GM18870 (cell line): ENCODE data around the gene PCDH12.

Experiments used
- ATAC-seq: cut with Tn5 transposase; IDR thresholded peaks from one replicate; pipeline ENCODE4 v1.9.1; 2021; ENCODE audit warnings: moderate library complexity; ENCODE audit not compliant: unreplicated experiment

The PCDH12 gene

DNA sequence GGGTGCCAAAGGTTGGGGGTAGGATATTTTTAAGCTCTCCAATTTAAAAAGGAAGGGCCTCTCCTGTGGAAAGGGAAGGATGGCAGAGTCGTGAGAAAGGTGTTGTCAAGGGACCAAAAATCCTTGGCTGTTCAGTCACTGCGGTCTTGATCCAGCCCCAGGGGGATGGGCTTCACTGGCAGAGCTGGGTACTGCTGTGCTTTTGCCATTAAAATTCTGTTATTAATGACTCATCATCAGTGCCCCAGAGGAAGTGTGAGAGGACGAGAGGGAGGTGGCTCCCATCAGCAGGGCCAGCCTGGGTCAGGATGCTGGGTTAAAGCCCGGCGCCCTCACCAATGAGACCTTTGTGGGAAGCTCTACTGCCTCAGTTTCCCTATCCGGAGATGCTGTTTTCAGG, 16.7 kb downstream of the PCDH12 start:
- ATAC-seq: no peak

DNA sequence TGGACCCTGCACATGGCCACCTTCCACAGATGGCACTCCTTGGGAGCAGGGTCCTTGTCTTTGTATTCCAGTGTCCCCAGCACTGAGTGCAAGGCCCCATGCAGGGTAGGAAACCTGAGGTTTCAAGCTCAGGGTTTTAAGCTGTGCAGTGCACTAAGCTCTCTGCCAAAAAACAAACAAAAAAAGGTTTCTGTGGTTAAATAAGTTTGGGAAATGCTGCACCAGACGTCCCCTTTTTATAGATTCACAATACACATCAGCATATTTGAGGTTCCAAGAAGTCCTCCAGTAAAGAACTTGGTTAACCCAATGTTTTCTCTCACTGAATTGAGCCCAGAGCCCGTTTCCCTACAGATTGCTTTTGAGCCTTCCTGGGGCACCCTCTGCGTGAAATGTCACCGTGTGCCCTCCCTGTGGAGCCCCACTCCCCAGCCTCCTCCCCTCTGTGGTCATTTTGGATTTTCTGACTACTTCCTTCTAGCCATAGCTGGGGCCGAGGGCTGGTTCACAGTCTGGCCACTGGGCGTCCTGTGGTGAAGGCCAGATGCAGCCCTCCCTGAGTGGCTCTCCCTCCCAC, 17.2 kb downstream of the PCDH12 start:
- no peak for ATAC-seq

DNA sequence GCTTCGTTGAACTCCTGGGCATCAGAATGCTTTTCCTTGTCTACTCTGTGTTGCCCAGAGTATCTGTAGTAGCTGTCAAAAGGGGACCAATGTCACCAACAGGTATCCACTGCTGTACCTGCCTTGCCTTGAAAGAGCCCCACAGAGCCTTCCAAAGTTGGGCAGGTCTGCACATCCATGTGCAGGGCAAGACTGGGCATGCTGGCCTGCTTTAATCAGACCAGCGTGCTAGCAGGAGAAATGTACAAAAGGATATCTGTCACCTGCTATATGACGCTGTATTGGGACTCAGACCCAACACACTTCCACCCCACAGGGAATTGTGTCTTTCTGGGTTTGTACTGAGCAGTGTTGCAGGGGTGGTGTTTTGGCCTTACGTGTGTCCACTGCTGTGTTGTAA, 22.5 kb downstream of the PCDH12 start:
- no peak for ATAC-seq

DNA sequence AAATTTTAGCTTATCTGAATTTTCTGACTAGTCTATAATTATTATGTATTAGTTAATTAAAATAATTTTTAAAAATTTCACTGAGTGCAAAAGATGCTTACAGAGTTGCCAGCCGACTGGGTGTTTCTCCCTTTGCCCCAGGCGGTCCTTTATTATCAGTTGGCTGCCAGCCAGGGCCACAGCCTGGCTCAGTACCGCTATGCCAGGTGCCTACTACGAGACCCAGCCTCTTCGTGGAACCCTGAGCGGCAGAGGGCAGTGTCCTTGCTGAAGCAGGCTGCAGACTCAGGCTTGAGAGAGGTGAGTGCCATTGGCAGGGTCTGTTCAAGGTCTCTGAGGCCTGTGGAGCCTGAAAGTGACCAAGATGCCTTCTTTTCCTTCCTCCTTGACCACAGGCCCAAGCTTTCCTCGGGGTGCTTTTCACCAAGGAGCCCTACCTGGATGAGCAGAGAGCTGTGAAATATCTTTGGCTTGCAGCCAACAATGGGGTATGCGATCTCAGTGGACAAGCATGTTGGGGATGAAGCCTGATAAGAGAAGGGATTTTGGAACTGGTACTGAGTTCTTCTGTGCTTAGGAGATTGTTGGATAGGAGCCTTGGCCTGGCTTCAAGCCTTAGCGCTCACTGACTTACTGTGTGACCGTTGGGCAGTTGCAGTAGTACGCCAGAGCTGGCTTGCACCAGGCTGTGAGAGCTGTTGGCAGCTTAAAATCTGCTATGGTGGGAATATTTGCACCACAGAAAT, 23.7 kb downstream of the PCDH12 start:
- no peak for ATAC-seq

DNA sequence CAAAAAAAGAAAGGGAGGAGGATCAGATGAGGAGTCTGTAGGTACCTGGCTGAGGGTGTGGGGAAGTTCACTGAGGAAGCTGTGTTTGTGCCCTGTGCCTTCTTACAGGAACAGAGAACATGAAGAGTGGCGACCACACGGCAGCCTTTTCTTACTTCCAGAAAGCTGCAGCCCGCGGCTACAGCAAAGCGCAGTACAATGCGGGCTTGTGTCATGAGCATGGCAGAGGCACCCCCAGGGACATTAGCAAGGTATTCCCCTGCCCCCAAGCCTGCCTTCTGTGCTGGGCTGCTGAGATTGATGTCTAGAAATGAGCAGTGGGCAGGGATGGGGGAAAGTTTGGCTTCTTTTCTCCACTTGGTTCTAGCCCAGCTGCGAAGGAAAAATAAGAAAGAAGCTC, 24.9 kb downstream of the PCDH12 start:
- ATAC-seq: no peak

DNA sequence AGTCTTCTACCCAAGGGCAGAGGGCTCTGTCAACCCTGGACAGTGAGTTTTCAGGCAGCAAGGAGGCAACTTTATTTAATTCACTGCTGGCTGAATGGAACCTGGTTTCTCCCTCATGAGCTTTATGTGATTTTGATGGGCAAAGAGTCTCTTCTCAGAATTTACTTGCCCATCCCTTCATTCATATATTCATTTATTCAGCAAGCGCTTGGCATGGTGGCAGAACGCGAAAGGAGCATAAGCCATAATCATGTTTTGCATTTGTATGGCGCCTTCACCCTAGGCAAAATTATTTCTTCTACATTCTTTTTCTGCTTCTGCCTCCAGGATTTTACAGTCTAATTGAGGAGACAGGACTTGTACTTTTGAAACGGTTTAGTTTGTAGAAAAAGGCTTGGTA, 26.3 kb downstream of the PCDH12 start:
- no peak for ATAC-seq

DNA sequence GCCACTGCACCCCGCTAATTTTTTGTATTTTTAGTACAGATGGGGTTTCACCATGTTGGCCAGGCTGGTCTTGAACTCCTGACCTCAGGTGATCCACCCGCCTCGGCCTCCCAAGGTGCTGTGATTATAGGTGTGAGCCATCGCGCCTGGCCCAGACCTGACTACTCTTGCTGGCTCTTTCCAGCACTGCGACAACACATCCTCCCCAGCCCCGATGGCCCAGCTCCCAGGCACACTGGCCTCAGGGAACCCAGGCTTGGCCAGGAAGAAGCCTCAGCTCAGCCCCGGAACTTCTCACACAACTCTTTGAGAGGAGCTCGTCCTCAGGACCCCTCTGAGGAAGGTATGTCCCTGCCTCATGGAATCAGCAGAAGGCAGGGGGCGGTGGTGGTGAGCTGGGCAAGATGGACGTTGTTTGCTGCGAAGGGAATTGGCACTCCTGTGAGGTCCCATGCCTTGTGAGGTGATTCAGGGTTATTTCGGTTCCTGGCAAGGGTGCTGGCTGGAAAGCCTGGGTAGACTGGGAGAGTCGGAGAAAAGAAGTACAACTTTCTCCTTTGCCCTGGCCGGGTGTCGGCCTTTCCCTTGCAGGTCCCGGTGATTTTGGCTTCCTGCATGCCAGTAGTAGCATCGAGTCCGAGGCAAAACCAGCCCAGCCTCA, 28.5 kb downstream of the PCDH12 start:
- ATAC-seq: no peak

DNA sequence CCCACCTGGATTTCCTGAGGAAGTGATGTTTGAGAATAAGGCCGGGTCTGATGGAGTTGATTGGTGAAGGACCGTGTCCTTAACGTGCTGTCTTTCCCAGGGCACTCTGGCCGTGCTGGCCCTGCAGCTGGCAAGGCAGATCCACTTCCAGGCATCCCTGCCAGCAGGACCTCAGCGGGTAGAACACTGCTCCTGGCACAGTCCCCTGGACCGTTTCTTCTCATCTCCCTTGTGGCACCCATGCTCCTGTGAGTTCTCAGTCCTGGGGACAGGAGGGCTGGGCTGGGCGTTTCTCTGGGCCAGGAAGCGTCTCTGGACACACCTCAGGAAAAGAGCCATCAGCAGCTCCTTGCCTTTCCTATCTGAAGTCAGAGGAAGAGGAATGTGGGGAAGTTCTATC, 30.0 kb downstream of the PCDH12 start:
- ATAC-seq: no peak

DNA sequence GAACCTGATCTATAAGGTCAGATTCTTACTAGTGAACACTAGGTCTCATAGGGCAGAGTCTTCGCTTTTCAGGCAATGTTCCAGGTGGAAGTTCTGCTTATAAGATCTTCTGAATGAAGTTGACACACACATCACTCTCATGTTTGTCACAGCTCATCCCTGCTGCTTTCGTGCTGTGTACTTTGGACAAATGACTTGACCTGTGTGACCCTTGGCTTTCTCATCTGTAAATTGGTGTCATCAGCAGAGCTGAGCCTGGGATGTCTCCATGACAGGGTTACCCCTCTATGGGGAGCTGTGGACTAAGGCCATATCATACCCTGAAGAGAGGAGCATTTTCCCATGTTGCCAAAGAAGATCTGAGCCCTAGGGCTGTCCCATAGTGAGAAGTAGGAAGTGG, 31.6 kb downstream of the PCDH12 start:
- no peak for ATAC-seq

DNA sequence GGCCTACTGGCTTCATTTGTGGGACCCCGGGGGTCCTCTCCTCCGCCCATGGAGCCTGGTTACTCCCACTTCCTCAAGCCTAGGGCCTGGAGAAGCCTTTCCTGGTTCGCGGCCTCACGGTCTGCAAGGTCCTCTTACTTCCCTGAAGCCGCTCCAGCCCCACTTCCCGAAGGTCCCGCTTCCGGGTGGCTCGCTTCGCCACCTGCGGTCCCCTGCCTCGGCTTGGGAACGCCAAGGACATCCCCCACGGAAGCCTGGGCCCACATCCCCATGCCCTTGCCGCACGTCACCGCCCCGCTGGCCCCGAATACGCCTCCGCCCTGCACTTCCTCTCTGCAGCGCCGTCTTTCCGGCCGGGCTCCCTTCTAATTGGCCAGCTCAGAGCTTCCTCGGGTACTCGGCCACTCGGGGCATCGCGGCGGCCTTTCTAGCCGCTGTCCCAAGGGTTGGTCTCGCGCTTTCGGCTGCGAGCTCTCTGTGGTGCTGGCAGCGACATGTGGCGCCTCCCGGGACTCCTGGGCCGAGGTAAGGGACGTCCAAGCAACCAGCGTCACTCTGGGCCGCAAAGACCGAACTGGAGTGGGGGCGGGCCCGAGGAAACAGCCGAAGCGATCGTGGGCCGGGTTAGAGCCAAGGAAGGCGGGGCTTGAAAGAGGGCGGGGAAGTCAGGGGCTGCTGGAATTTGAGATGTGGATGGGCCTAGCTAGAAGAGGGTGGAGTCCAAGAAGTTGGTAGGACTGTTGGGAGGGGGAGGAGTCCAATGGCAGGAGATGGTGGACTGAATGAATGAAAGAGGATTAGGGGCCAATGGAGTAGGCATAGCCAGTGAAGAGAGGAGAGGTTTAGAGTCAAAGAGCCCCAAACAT, 34.3 kb downstream of the PCDH12 start, which contains the start of gene DELE1:
Gene DELE1, plus strand, starts transcription at position 424 of the 866 bp plus-strand sequence. Its CDS starts 71 bp downstream, at position 495.
- peak; percentile 92 for ATAC-seq

DNA sequence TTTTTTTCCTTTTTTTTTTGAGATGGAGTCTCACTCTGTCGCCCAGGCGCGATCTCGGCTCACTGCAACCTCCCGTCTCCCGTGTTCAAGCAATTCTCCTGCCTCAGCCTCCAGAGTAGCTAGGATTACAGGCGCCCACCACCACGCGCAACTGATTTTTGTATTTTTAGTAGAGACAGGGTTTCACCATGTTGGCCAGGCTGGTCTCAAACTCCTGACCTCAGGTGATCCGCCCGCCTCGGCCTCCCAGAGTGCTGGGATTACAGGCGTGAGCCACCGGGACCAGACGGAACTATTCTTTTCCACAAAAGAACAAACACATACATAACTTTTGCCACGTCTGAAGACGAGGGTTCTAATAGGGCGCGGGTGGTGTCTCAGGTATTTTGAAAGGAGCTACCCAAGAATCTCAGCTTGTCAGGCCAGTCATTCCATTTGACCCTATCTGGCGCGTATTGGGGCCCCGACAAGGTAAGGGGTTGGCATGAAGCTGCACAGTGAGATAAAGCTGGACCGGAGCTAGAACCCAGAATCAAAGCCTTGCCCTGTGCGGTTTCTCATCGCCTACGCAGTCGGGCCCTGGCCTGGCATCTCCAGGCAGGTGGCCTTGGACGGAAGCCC, 35.1 kb downstream of the PCDH12 start:
- ATAC-seq: peak; percentile 1

DNA sequence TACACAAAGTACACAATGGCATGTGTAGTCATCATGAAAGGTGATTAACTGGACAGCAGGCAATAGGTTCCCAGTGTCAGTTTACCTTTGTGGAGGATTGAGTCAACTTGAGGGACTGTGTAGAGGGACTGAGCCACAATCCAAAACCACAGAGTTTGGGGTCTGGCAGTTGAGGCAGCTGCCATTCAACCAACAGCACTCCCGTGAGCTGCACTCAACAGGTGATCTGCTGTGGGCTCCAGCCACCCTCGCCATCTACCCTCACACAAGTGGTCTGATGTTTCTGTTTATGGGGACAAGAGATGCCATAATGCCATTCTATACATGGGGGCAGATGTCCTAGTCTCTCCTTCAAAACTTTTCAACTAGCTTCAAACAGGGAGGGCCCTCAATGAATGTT, 37.2 kb downstream of the PCDH12 start:
- ATAC-seq: no peak

DNA sequence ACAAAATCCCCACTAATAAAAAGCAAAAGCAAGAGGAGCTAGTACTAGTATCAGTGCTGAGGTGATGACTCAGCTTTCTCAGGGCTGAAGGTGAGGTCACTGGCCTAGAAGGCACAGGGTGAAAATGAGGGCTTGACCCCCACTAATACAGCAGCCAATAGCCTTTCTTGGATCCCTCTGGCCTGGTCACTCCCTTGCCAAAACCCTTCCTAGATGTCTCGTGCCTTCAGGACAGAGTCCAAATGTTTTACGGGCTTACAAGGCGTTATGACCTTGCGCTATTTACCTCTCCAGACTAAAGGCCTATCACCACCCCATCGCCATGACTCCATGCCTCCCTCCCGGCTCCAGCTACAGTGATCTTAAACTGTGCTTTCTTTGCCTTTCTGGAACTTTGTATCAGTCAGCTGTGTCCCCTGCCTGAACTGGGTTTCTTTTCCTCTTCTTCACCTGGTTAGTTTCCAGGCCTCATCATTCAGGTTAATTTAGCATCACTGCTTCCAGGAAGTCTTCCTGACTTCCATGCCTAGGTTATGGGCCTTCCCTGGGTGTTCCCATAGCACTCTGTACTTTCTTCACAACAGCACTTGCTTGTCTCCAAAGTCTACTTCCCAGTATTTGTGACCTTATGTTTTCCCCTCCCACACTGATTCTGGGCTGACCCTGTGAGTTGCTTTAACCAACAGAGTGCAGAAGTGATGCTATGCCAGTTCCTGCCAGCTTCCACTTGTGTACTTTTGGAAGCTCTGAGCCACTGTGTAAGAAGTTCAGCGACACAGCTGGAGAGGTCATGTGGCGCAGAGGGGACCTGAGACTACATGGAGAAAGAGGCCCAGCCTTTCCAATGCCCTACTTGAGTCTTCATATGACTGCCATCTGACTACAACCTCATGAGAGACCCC, 38.5 kb downstream of the PCDH12 start:
- ATAC-seq: no peak

DNA sequence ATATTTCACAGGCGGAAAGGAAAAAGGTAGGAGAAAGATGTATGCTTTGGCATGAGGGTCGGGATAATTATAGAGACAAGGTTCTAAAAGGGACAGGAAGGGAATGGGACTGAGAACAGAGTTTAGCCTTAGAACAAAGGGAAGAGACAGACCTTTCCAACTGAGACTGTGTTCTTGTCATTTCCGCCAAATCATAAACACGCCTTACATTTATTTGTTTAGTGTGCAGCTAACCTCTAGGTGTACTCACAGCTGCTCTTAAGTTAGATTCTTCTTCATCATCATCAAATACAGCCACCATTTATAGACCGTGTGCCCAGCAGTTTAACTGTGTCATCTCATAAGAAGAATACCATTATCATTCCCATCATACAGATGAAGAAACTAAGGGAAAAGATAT, 40.2 kb downstream of the PCDH12 start:
- no peak for ATAC-seq

DNA sequence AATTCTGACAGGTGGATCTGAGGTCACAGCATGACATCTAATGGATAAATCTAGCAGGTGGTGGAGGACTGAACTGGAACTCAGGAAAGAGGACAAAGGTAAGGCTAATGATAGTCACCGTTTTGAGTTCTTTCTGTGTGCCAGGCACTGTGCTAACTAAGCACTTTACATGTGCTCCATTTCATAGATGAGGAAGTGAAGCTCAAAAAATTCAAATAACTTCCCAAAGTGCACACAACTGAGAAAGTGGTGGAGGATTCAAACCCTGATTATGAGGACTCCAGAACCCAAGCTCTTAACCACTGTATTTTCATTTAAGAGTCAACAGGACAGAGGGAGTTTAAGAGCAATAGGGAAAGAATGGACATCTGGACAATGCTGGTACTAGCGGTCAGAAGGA, 41.5 kb downstream of the PCDH12 start:
- no peak for ATAC-seq

DNA sequence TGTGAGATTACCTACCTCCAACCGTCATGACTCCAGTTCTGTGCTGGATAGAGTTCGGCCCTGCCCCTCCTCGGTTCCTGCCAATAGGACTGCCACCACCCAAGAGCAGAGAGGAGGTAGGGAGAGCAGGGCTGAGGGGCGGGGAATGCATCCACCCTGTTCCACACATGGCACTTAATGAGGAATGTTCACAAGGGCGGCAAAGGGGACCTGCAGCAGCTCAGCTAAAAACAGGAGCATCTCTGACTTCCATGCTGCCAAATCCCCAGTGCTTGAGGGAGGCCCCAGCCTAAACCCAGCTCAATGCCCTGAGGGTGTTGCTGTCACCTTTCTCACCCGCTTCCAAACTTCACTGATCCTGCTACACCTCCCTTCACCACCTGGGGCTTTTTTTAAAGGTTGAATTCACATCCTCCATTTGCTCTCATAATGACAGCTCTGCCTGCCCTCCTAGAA, 42.1 kb downstream of the PCDH12 start:
- no peak for ATAC-seq

DNA sequence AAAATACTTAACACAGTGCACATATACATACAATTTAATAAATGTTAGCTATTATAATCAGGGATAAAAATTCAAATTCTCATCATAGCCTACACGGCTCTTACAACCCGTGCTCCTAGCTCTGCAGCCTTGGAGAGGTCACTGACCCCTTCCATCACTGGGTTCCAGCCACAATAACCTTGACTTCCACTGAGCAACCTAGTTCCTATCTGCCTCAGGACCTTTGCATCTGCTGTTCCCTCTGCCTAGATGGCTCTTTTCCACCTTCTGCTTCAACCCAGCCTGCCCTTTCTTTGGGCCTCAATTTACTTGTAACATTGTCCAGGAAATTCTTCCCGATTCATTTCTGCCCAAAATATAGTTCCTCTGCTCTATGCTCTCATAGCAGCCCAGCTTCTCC, 43.2 kb downstream of the PCDH12 start:
- ATAC-seq: no peak

DNA sequence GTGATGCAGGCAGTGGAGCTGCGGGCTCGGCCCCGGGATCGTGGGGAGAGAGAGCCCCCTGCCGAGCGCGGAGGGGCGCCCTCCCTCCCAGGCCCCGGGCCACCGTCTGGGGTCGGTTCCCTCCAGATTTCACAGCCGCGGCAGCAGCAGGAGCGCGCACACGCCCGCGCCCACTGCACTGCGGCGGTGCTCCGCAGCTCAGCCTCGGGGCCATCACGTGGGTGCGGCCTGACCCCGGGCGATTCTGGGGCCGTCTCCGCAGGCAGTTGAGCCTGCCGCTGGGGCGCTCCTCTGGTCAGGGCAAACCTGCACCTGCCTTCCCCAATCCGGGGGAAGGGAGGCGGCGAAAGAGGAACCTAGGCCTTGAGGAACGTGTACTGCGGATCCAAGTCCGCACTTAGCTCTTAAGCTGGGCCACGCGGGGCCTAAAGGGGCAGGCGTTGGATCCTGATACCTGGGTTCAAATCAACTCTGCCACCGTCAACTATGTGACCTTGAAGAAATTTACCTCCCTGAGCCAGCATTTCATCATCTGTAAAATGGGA, 43.7 kb downstream of the PCDH12 start:
- ATAC-seq: no peak

DNA sequence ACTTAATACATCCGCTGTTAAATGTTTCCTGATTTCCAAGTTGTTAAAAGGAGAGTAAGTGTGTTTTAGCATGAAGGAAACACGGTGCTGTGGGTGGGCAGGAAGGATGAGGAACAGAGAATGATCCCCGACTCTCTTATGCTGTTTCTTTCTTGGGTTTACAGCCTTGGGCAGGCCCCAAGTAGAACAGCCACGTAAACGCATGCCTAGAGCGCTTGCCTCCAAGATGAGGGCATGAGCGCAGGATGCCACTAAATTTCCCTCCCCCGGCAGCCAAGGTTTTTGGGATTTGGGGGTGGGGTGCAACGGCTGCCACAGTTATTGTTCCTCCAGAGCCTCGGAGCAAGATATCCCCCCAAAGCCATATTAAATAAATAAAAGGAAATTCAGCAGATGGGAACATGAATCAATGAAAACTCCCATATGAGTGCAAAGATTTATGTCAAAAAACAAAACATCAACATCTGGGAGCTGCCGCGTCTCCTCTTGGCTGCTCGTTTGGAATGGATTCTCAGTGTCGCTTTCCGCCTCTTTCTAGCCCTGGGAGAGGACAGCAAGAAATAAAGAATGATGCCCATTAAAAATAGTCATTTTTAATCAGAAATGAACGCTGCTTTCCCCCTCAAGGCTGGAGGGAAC, 44.3 kb downstream of the PCDH12 start:
- ATAC-seq: no peak
